Measurements from ENCODE around the gene LRRC32.
"Not testable (repeated sequence)": the region's sequence is repeated elsewhere in the genome, so short reads cannot be mapped to it uniquely, and the experiment has no call there.

The LRRC32 gene

GRCh38 chr11:76609736-76610370 is 60.7 kb downstream of the LRRC32 start:
- DNase-seq = no peak

- not testable (repeated sequence) for DNase-seq
Observed at GRCh38 chr11:76608879-76609460, 61.6 kb downstream of the LRRC32 start.

- DNase-seq = not testable (repeated sequence)
Observed at GRCh38 chr11:76608228-76608627, 62.3 kb downstream of the LRRC32 start.
